Measurements from ENCODE around the gene CSDE1. TPM values are rescaled to one million over a fixed set of nuclear protein-coding genes. Genes with fewer than 3 reads are reported as not detected.

The CSDE1 gene
- total RNA-seq, 2 experiments from 2014 or later: 489 to 490 TPM

DNA sequence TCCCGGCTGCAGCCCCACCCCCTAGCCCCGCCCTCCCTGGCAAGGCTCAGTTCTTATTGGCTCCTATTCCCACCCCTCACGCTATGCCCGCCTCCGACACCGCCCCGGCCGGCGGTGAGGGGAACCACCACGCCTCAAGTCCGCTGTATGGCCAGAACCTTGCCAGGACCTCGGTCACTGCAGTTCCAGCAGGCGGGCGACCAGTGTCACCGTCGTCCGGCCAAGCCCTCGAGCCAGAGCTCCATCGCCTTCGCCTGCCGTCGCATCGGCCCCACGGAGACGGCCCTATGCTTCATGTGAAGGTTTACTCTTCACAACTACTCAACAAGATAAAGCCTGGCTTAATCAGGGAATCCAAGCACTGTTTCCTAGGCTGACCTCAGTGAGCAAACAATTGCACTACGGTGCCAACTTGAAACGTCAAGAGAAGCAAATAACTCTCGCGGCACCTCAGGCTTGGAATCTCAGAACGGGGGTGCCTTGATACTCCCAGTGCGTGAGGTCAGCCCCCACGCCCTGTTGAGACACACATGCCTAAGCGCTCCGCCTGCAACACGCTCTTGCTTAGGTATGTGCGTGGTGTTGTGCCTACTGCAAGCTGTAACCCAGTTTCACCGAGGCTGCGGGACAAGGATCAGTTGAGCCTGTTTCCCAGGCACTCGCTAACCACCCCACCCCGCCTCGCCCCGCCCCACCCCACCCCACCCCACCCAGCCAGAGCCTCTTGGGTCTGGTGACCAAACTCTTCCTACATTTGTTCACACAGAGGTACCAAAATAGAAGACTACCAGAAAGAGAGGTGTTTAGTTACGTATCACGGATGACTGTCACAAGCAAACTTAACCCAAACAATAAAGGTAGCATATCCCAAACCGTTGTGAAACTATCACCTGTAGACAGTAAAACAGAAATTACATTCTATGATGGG lies 87.4 kb downstream of the CSDE1 start:
- ChIA-PET POLR2A (interaction anchor here (0.5 to 0.6 kb wide), 2 partner anchors 160 to 220 kb away, joined by 3 read pairs; no protein-coding TSS in a partner anchor), CTCF (no interaction called here)

DNA sequence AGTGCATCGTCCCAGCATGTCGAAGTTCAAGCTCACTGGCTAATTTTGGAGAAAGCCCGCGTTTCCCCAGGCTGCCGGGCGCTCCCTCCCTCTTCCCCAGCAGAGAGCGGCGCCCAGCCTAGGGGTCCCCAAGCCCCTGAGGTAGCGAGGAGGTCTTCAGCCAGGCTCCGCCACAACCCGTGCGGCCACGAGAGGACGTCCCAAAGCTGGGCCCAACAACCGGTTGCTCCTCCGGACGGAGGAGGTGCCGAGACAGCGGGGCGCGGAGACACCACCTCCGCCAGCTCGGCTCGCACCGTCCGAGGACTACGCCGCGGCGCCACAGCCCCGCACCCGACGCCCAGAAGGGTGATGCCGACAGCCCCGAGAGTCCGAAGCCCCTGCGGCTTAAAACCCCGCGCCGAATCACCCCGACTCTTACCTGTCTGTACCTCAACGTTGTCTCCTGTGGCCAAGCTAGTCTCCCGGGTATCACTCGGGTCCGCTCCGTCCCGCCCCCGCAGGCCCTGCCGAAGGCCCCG lies 88.2 kb downstream of the CSDE1 start, which contains the start of gene DENND2C:
DENND2C (minus strand) TSS at position 488 of the 521 bp plus-strand sequence. CDS start 44,065 bp downstream, outside the sequence.
- ChIA-PET POLR2A (interaction anchor here (0.6 kb wide), 1 partner anchor 220 kb away, joined by 3 read pairs; no protein-coding TSS in a partner anchor), CTCF (no interaction called here)

- POLR2A ChIA-PET: no interaction called here
- CTCF ChIA-PET: interaction anchor here (1.1 kb wide), 1 partner anchor 443 kb away, joined by 3 read pairs; no protein-coding TSS in a partner anchor
These were observed 88.8 kb downstream of the CSDE1 start for GRCh38 chr1:114668784-114669561.

DNA sequence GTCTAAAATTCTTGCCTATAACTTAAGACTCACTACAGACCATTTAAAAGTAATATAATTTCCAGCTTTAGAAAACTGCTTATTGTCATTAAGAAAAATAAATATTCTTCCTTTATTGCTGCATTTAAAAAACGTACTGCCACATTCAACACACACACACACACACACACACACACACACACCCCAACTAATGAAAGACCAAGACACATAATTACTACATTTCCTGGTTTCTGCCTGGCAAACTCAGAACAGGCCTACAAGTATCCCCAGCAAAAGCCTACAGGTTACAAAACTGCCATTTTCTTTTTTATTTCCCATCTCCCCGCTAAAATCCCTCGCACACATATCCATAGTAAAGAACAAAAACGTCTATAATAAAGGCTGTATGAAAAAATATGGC lies 89.4 kb downstream of the CSDE1 start:
- ChIA-PET POLR2A (no interaction called here), CTCF (interaction anchor here (0.6 to 1.1 kb wide), 2 partner anchors 108 to 444 kb away, joined by 3 to 6 read pairs; no protein-coding TSS in a partner anchor)

GRCh38 chr1:114666954-114667353 lies 90.8 kb downstream of the CSDE1 start:
- ChIA-PET POLR2A (no interaction called here), CTCF (no interaction called here)

Other genes with a start within 250 kb of the CSDE1 start
- gene TRIM33, start 246.8 kb downstream of the CSDE1 start, total RNA-seq: 10 to 100 TPM; 32.5 to 34.1 TPM
- gene BCAS2, start 176.4 kb downstream of the CSDE1 start, total RNA-seq: 10 to 100 TPM; 58.7 to 59.8 TPM
- gene DENND2C, start 87.9 kb downstream of the CSDE1 start, total RNA-seq: under 1 TPM; 0.42 to 0.55 TPM
- not detected for gene AMPD1, start 62.4 kb downstream of the CSDE1 start, total RNA-seq
- 10 to 100 TPM; 71.1 to 71.4 TPM for gene NRAS, start 41.2 kb downstream of the CSDE1 start, total RNA-seq
- 10 to 100 TPM; 69.7 to 70.0 TPM for gene SIKE1, start 22.7 kb upstream of the CSDE1 start, total RNA-seq
- gene SYCP1, start 96.9 kb upstream of the CSDE1 start, total RNA-seq: not detected